Natural killer cell treated with Interleukin-12 subunit alpha and Interleukin-12 subunit beta and Interleukin-15 and Interleukin-18, amount 100 ng/mL, for 72 hours (primary cell): ENCODE results near the gene ITGA2. TPM values are rescaled to one million over a fixed set of nuclear protein-coding genes. Genes with fewer than 3 reads are reported as not detected.

Experiments
- ATAC-seq, 2 donors: fragments of 150-1000 bp; cut with Tn5 transposase in 1 of 2; sonication (Bioruptor Pico), chemical (Tn5 transposase) in 1 of 2; 2 replicates each; pipeline ENCODE4 v1.10.0; 2021
- DNase-seq: peaks from one replicate; pipeline ENCODE4 v3.0.0; 2022; ENCODE audit warnings: low spot score
- H3K27ac Mint-ChIP-seq, 2 donors: 1 replicate in 1 of 2; 2 replicates in 1 of 2; pipeline ENCODE4 v1.8.0; 2022; ENCODE audit warnings: mixed read lengths in 2 of 2, mild to moderate bottlenecking in 1 of 2, moderate library complexity in 1 of 2
- H3K27me3 Mint-ChIP-seq, 2 donors: 1 replicate in 1 of 2; 2 replicates in 1 of 2; pipeline ENCODE4 v1.8.0; 2022; ENCODE audit warnings: mixed read lengths in 2 of 2
- H3K36me3 Mint-ChIP-seq: one replicate; pipeline ENCODE4 v1.8.0; 2022; ENCODE audit warnings: mixed read lengths
- H3K4me1 Mint-ChIP-seq, 2 donors: 1 replicate in 1 of 2; 2 replicates in 1 of 2; pipeline ENCODE4 v1.8.0; 2022; ENCODE audit warnings: low read depth in 2 of 2, mixed read lengths in 2 of 2, mild to moderate bottlenecking in 1 of 2
- H3K4me3 Mint-ChIP-seq: one replicate; pipeline ENCODE4 v1.8.0; 2022; ENCODE audit warnings: mixed read lengths
- H3K9me3 Mint-ChIP-seq: 2 replicates; pipeline ENCODE4 v1.8.0; 2022; ENCODE audit warnings: mixed read lengths
- total RNA-seq, 2 donors: library from RNA; stranded (reverse); gene quantifications; one replicate each; pipeline ENCODE4 v1.2.3, GENCODE V29; 2022

Gene ITGA2
- total RNA-seq, 2 donors from 2014 or later: 0.10 to 0.17 TPM

- H3K36me3 Mint-ChIP-seq: no peaks in the 10 kb centered on the region
- H3K9me3 Mint-ChIP-seq: no peaks in the 10 kb centered on the region
- no peak overlapping the region for H3K4me3 Mint-ChIP-seq
- peaks cover 3 to 10% of the 10 kb centered on the region in 2 donors for H3K4me1 Mint-ChIP-seq
- H3K27ac Mint-ChIP-seq: no peak overlapping the region
- DNase-seq (no peak), ATAC-seq (no peak)
- no peaks in the 10 kb centered on the region for H3K27me3 Mint-ChIP-seq
Measured at GRCh38 chr5:53035868-53036381, 46.8 kb downstream of the ITGA2 start.

- Mint-ChIP-seq H3K4me3 (no peak overlapping the region), H3K27ac (no peak overlapping the region)
Measured at GRCh38 chr5:53037141-53037859, 48.1 kb downstream of the ITGA2 start.

GRCh38 chr5:53038196-53038847, 49.2 kb downstream of the ITGA2 start:
- Mint-ChIP-seq H3K27ac (no peak overlapping the region), H3K4me1 (peaks cover 6 to 7% of the 10 kb centered on the region in 2 donors), H3K27me3 (peaks cover 0 to under 1% of the 10 kb centered on the region in 2 donors), H3K9me3 (no peaks in the 10 kb centered on the region), H3K36me3 (no peaks in the 10 kb centered on the region), H3K4me3 (no peak overlapping the region)
- DNase-seq (no peak), ATAC-seq (no peak)

More at GRCh38 chr5:53037141-53037859, 48.1 kb downstream of the ITGA2 start:
- no peak for ATAC-seq
- no peaks in the 10 kb centered on the region for H3K9me3 Mint-ChIP-seq
- no peaks in the 10 kb centered on the region for H3K36me3 Mint-ChIP-seq
- DNase-seq: no peak
- H3K4me1 Mint-ChIP-seq: peaks cover 6 to 7% of the 10 kb centered on the region in 2 donors
- no peaks in the 10 kb centered on the region for H3K27me3 Mint-ChIP-seq

GRCh38 chr5:53039855-53040254, 50.7 kb downstream of the ITGA2 start:
- H3K36me3 Mint-ChIP-seq: no peaks in the 10 kb centered on the region
- ATAC-seq (no peak), DNase-seq (no peak)
- H3K9me3 Mint-ChIP-seq: no peaks in the 10 kb centered on the region
- H3K4me3 Mint-ChIP-seq: no peak overlapping the region
- no peak overlapping the region for H3K27ac Mint-ChIP-seq
- peaks cover 0 to 5% of the 10 kb centered on the region in 2 donors for H3K27me3 Mint-ChIP-seq
- H3K4me1 Mint-ChIP-seq: peaks cover 6 to 7% of the 10 kb centered on the region in 2 donors

GRCh38 chr5:53041071-53041692, 52.0 kb downstream of the ITGA2 start:
- Mint-ChIP-seq H3K27me3 (peaks cover 0 to 5% of the 10 kb centered on the region in 2 donors), H3K27ac (peak overlapping the region in 1 of 2 donors; percentile 41), H3K36me3 (no peaks in the 10 kb centered on the region), H3K4me1 (peaks cover 6 to 7% of the 10 kb centered on the region in 2 donors), H3K4me3 (peak overlapping the region; percentile 50), H3K9me3 (no peaks in the 10 kb centered on the region)
- DNase-seq (no peak), ATAC-seq (peak; percentile 78 to 88)

GRCh38 chr5:53041740-53042139, 52.6 kb downstream of the ITGA2 start:
- H3K27me3 Mint-ChIP-seq: peaks cover 0 to 5% of the 10 kb centered on the region in 2 donors
- H3K4me1 Mint-ChIP-seq: peaks cover 6 to 7% of the 10 kb centered on the region in 2 donors
- ATAC-seq (no peak), DNase-seq (no peak)
- H3K36me3 Mint-ChIP-seq: no peaks in the 10 kb centered on the region
- no peak overlapping the region for H3K27ac Mint-ChIP-seq
- no peaks in the 10 kb centered on the region for H3K9me3 Mint-ChIP-seq
- H3K4me3 Mint-ChIP-seq: peak overlapping the region; percentile 50

GRCh38 chr5:53045263-53045662, 56.1 kb downstream of the ITGA2 start:
- Mint-ChIP-seq H3K36me3 (no peaks in the 10 kb centered on the region), H3K27me3 (peaks cover 8% of the 10 kb centered on the region in 2 donors), H3K4me3 (no peak overlapping the region), H3K9me3 (no peaks in the 10 kb centered on the region), H3K27ac (no peak overlapping the region), H3K4me1 (peaks cover 6 to 7% of the 10 kb centered on the region in 2 donors)
- ATAC-seq: no peak
- no peak for DNase-seq

- Mint-ChIP-seq H3K27ac (no peak overlapping the region), H3K27me3 (peaks cover 8 to 12% of the 10 kb centered on the region in 2 donors), H3K9me3 (no peaks in the 10 kb centered on the region), H3K4me1 (no peaks in the 10 kb centered on the region), H3K4me3 (no peak overlapping the region), H3K36me3 (no peaks in the 10 kb centered on the region)
- ATAC-seq: peak in 1 of 2 donors; percentile 11
- DNase-seq: no peak
Measured at GRCh38 chr5:53048248-53048647, 59.1 kb downstream of the ITGA2 start.

GRCh38 chr5:53052499-53052898, 63.3 kb downstream of the ITGA2 start:
- peaks cover 6 to 12% of the 10 kb centered on the region in 2 donors for H3K27me3 Mint-ChIP-seq

GRCh38 chr5:53053364-53053763, 64.2 kb downstream of the ITGA2 start:
- no peak overlapping the region for H3K4me3 Mint-ChIP-seq
- H3K27ac Mint-ChIP-seq: no peak overlapping the region
- H3K9me3 Mint-ChIP-seq: no peaks in the 10 kb centered on the region
- H3K4me1 Mint-ChIP-seq: no peaks in the 10 kb centered on the region
- H3K36me3 Mint-ChIP-seq: no peaks in the 10 kb centered on the region
- ATAC-seq (no peak), DNase-seq (no peak)
- peaks cover 8 to 15% of the 10 kb centered on the region in 2 donors for H3K27me3 Mint-ChIP-seq

More at GRCh38 chr5:53052499-53052898, 63.3 kb downstream of the ITGA2 start:
- no peak overlapping the region for H3K27ac Mint-ChIP-seq
- H3K4me3 Mint-ChIP-seq: no peak overlapping the region
- H3K4me1 Mint-ChIP-seq: no peaks in the 10 kb centered on the region
- ATAC-seq (no peak), DNase-seq (no peak)
- H3K9me3 Mint-ChIP-seq: no peaks in the 10 kb centered on the region
- H3K36me3 Mint-ChIP-seq: no peaks in the 10 kb centered on the region

- Mint-ChIP-seq H3K27ac (no peak overlapping the region), H3K4me3 (no peak overlapping the region), H3K9me3 (no peaks in the 10 kb centered on the region), H3K27me3 (peaks cover 17% of the 10 kb centered on the region in 2 donors), H3K36me3 (no peaks in the 10 kb centered on the region), H3K4me1 (no peaks in the 10 kb centered on the region)
- DNase-seq (no peak), ATAC-seq (no peak)
Measured at GRCh38 chr5:53055365-53055764, 66.2 kb downstream of the ITGA2 start.

- no peak for DNase-seq
- no peak overlapping the region for H3K4me3 Mint-ChIP-seq
- no peaks in the 10 kb centered on the region for H3K4me1 Mint-ChIP-seq
- H3K36me3 Mint-ChIP-seq: no peaks in the 10 kb centered on the region
- peaks cover 20 to 22% of the 10 kb centered on the region in 2 donors for H3K27me3 Mint-ChIP-seq
- ATAC-seq: no peak
- no peaks in the 10 kb centered on the region for H3K9me3 Mint-ChIP-seq
- H3K27ac Mint-ChIP-seq: no peak overlapping the region
Measured at GRCh38 chr5:53059281-53059680, 70.1 kb downstream of the ITGA2 start.

- Mint-ChIP-seq H3K27me3 (peaks cover 14 to 20% of the 10 kb centered on the region in 2 donors), H3K4me3 (no peak overlapping the region), H3K4me1 (no peaks in the 10 kb centered on the region), H3K36me3 (no peaks in the 10 kb centered on the region), H3K9me3 (no peaks in the 10 kb centered on the region), H3K27ac (no peak overlapping the region)
- ATAC-seq: no peak
- DNase-seq: no peak
Measured at GRCh38 chr5:53063176-53063575, 74.0 kb downstream of the ITGA2 start.

- no peak for ATAC-seq
- Mint-ChIP-seq H3K27ac (no peak overlapping the region), H3K9me3 (no peaks in the 10 kb centered on the region), H3K4me3 (no peak overlapping the region), H3K4me1 (no peaks in the 10 kb centered on the region), H3K27me3 (peaks cover 9 to 15% of the 10 kb centered on the region in 2 donors), H3K36me3 (no peaks in the 10 kb centered on the region)
- no peak for DNase-seq
Measured at GRCh38 chr5:53063791-53064190, 74.6 kb downstream of the ITGA2 start.
